NT2/D1 (cell line): ENCODE results near the gene SRBD1.

Experiments
- DNase-seq: peaks from one replicate; pipeline ENCODE4 v3.0.0-alpha.2; 2011; ENCODE audit warnings: low read depth, low spot score
- H3K27me3 ChIP-seq: 2 replicates; pipeline ENCODE4 v1.6.0; 2011; ENCODE audit warnings: mild to moderate bottlenecking; ENCODE audit not compliant: insufficient read length, insufficient read depth
- H3K36me3 ChIP-seq: 2 replicates; pipeline ENCODE4 v1.6.1; 2011; ENCODE audit warnings: mild to moderate bottlenecking, low read length, mixed read lengths; ENCODE audit not compliant: insufficient read depth, insufficient read length
- H3K4me1 ChIP-seq: 2 replicates; pipeline ENCODE4 v1.5.1; 2011; ENCODE audit not compliant: insufficient read depth, insufficient read length
- H3K4me3 ChIP-seq: 2 replicates; pipeline ENCODE4 v1.5.1; 2011; ENCODE audit warnings: low read depth; ENCODE audit not compliant: insufficient read length
- H3K9ac ChIP-seq: 2 replicates; pipeline ENCODE4 v1.6.0; 2011; ENCODE audit warnings: low read depth; ENCODE audit not compliant: insufficient read length
- H3K9me3 ChIP-seq: 2 replicates; pipeline ENCODE4 v1.5.1; 2011; ENCODE audit warnings: mild to moderate bottlenecking, low read length; ENCODE audit not compliant: insufficient read depth
- SUZ12 ChIP-seq: IDR thresholded peaks from 2 replicates; pipeline ENCODE4 v1.6.1; 2011; ENCODE audit not compliant: insufficient read length, insufficient read depth; ENCODE audit errors: extremely low read depth
- YY1 ChIP-seq: IDR thresholded peaks from 2 replicates; pipeline ENCODE4 v1.6.1; 2011; ENCODE audit not compliant: insufficient read length, insufficient read depth
- ZNF274 ChIP-seq: IDR thresholded peaks from 2 replicates; pipeline ENCODE4 v1.6.1; 2011; ENCODE audit warnings: mild to moderate bottlenecking, low read depth, low read length

The SRBD1 gene

DNA sequence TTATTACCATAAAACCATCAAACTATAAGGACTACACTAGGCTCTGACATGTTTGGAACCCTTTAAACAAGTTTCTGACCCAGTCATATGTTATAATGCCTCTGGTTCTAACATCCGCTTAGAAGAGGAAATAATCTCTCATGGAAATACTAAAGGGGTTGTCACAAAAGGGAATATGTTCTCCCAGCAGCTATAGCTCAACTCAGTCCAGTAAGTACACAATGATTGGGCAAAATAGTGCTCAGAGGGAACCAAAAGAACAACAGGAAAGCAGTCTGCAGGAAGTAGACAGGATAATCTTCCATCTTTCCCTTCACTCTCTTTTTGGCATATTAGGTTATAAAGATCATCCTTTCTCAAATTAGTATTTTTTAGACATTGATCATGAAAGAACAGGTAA is 4.3 kb downstream of the SRBD1 start:
- Histone ChIP-seq H3K9ac (no peak overlapping the region), H3K4me1 (no peaks in the 10 kb centered on the region), H3K27me3 (no peaks in the 10 kb centered on the region), H3K4me3 (no peak overlapping the region), H3K9me3 (no peaks in the 10 kb centered on the region), H3K36me3 (peaks cover 12% of the 10 kb centered on the region)
- DNase-seq: no peak
- TF ChIP-seq ZNF274 (no peak), SUZ12 (no peak), YY1 (no peak)

- H3K36me3 ChIP-seq: peaks cover 29% of the 10 kb centered on the region
- no peak overlapping the region for H3K4me3 ChIP-seq
- H3K27me3 ChIP-seq: no peaks in the 10 kb centered on the region
- no peaks in the 10 kb centered on the region for H3K4me1 ChIP-seq
- DNase-seq: no peak
- TF ChIP-seq SUZ12: no peak
- H3K9ac ChIP-seq: no peak overlapping the region
- H3K9me3 ChIP-seq: no peaks in the 10 kb centered on the region
Observed at GRCh38 chr2:45605116-45605515, 6.0 kb downstream of the SRBD1 start.

GRCh38 chr2:45602624-45603023 is 8.4 kb downstream of the SRBD1 start:
- Histone ChIP-seq H3K4me3 (no peak overlapping the region), H3K4me1 (no peaks in the 10 kb centered on the region), H3K27me3 (no peaks in the 10 kb centered on the region), H3K9me3 (no peaks in the 10 kb centered on the region), H3K9ac (no peak overlapping the region), H3K36me3 (peaks cover 52% of the 10 kb centered on the region)
- no peak for DNase-seq
- TF ChIP-seq ZNF274: no peak
- no peak for TF ChIP-seq YY1
- no peak for TF ChIP-seq SUZ12

- Histone ChIP-seq H3K27me3 (no peaks in the 10 kb centered on the region), H3K9me3 (no peaks in the 10 kb centered on the region), H3K4me3 (no peak overlapping the region), H3K4me1 (no peaks in the 10 kb centered on the region), H3K9ac (no peak overlapping the region), H3K36me3 (peaks cover 65% of the 10 kb centered on the region)
- TF ChIP-seq ZNF274 (no peak), YY1 (no peak), SUZ12 (no peak)
- no peak for DNase-seq
Observed at GRCh38 chr2:45598545-45598944, 12.5 kb downstream of the SRBD1 start.

GRCh38 chr2:45596761-45597160 is 14.3 kb downstream of the SRBD1 start:
- TF ChIP-seq SUZ12: no peak
- TF ChIP-seq YY1: no peak
- no peak for TF ChIP-seq ZNF274
- peaks cover 69% of the 10 kb centered on the region for H3K36me3 ChIP-seq
- H3K4me1 ChIP-seq: no peaks in the 10 kb centered on the region
- H3K4me3 ChIP-seq: no peak overlapping the region
- no peaks in the 10 kb centered on the region for H3K9me3 ChIP-seq
- H3K9ac ChIP-seq: no peak overlapping the region
- H3K27me3 ChIP-seq: no peaks in the 10 kb centered on the region
- DNase-seq: no peak

- H3K4me1 ChIP-seq: no peaks in the 10 kb centered on the region
- H3K4me3 ChIP-seq: no peak overlapping the region
- no peaks in the 10 kb centered on the region for H3K27me3 ChIP-seq
- no peak for DNase-seq
- H3K36me3 ChIP-seq: peaks cover 67% of the 10 kb centered on the region
- H3K9me3 ChIP-seq: no peaks in the 10 kb centered on the region
- no peak overlapping the region for H3K9ac ChIP-seq
- TF ChIP-seq YY1 (no peak), SUZ12 (no peak), ZNF274 (no peak)
Observed at GRCh38 chr2:45595721-45596435, 15.2 kb downstream of the SRBD1 start.

DNA sequence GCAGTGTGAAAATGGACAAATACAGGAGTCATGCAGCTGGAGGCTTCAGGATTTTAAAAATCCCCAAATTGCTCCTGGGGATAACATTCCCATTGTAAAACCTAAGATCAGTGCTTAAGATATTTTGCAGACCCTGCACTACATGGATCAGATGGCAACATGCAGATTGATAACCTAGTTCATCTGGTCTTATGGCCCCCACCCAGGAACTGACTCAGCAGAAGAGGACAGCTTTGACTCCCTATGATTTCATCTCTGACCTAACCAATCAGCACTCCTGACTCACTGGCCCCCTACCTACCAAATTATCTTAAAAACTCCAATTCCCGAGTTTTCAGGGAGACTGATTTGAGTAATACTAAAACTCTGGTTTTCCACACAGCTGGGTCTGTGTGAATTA is 20.0 kb downstream of the SRBD1 start:
- peaks cover 36% of the 10 kb centered on the region for H3K36me3 ChIP-seq

GRCh38 chr2:45588158-45588829 is 22.8 kb downstream of the SRBD1 start:
- Histone ChIP-seq H3K27me3 (no peaks in the 10 kb centered on the region), H3K9me3 (no peaks in the 10 kb centered on the region), H3K9ac (no peak overlapping the region), H3K4me3 (no peak overlapping the region), H3K4me1 (no peaks in the 10 kb centered on the region), H3K36me3 (peaks cover 24% of the 10 kb centered on the region)
- DNase-seq: no peak
- TF ChIP-seq SUZ12: no peak
- TF ChIP-seq ZNF274: no peak
- TF ChIP-seq YY1: no peak

More for the DNA sequence above, 20.0 kb downstream of the SRBD1 start:
- DNase-seq: no peak
- Histone ChIP-seq H3K4me3 (no peak overlapping the region), H3K9ac (no peak overlapping the region), H3K27me3 (no peaks in the 10 kb centered on the region), H3K9me3 (no peaks in the 10 kb centered on the region), H3K4me1 (no peaks in the 10 kb centered on the region)
- TF ChIP-seq SUZ12: no peak
